Measurements from ENCODE around the gene ZNF45. TPM values are rescaled to one million over a fixed set of nuclear protein-coding genes. Genes with fewer than 3 reads are reported as not detected.
"Not testable (repeated sequence)": the region's sequence is repeated elsewhere in the genome, so short reads cannot be mapped to it uniquely, and the experiment has no call there.

ZNF45 gene
- total RNA-seq, 2 donors from 2014 or later, result 8.0 to 19.8 TPM

GRCh38 chr19:43895727-43896308, 39.3 kb downstream of the ZNF45 start:
- no peak overlapping the region for H3K4me3 ChIP-seq
- no peak for ATAC-seq
- intact Hi-C loops (cut with DNase I), result no loop called here
- TF ChIP-seq CTCF (IDR thresholded peaks at IDR 0.05) (no peak), POLR2A (IDR thresholded peaks at IDR 0.05) (no peak)
- H3K9me3 ChIP-seq, result peaks cover 0 to 35% (median 0%) of the 10 kb centered on the region in 3 donors
- no peak overlapping the region for H3K27ac ChIP-seq
- H3K27me3 ChIP-seq, result no peaks in the 10 kb centered on the region
- 88 to 91% methylated on average over 2 of the region's 2 CpGs for WGBS, 2 donors
- peaks cover 0 to 7% of the 10 kb centered on the region in 2 donors for H3K36me3 ChIP-seq (replicated peaks in 1 of 2; ENCODE audit: insufficient read depth in 1 of 2, low read depth in 2 of 2)
- DNase-seq, result no peak
- H3K4me1 ChIP-seq, result peaks cover 2% of the 10 kb centered on the region

GRCh38 chr19:43883864-43884263, 51.2 kb downstream of the ZNF45 start, which contains the start of gene ZNF404:
TSS of gene ZNF404 (minus strand) at chr19:43883964.
- ATAC-seq, result no peak
- TF ChIP-seq CTCF (IDR thresholded peaks at IDR 0.05), result no peak
- no peak for TF ChIP-seq POLR2A (IDR thresholded peaks at IDR 0.05)
- intact Hi-C loops (cut with DNase I), result no loop called here
- Histone ChIP-seq H3K27ac (no peak within 1 kb of the TSS), H3K9me3 (peaks cover 0 to 46% (median 0%) of the 10 kb centered on the region in 3 donors), H3K36me3 (replicated peaks in 1 of 2; ENCODE audit: insufficient read depth in 1 of 2, low read depth in 2 of 2) (no peaks in the 10 kb centered on the region), H3K4me1 (no peaks in the 10 kb centered on the region), H3K4me3 (no peak within 1 kb of the TSS), H3K27me3 (no peaks in the 10 kb centered on the region)
- 75 to 91% methylated on average over 2 of the region's 2 CpGs for WGBS, 2 donors
- no peak for DNase-seq

GRCh38 chr19:43880483-43880882, 54.6 kb downstream of the ZNF45 start:
- no peaks in the 10 kb centered on the region for H3K27me3 ChIP-seq
- DNase-seq (no peak), ATAC-seq (no peak)
- no peaks in the 10 kb centered on the region for H3K4me1 ChIP-seq
- no peak overlapping the region for H3K27ac ChIP-seq
- H3K9me3 ChIP-seq, result peaks cover 0 to 43% (median 0%) of the 10 kb centered on the region in 3 donors
- no peak overlapping the region for H3K4me3 ChIP-seq
- no peak for TF ChIP-seq POLR2A (IDR thresholded peaks at IDR 0.05)
- TF ChIP-seq CTCF (IDR thresholded peaks at IDR 0.05), result no peak
- H3K36me3 ChIP-seq (replicated peaks in 1 of 2; ENCODE audit: insufficient read depth in 1 of 2, low read depth in 2 of 2), result no peaks in the 10 kb centered on the region
- intact Hi-C loops (cut with DNase I), result no loop called here
- WGBS, 2 donors, result 84 to 88% methylated on average over 5 of the region's 5 CpGs

- no peak for TF ChIP-seq CTCF (IDR thresholded peaks at IDR 0.05)
- no peak for TF ChIP-seq POLR2A (IDR thresholded peaks at IDR 0.05)
- ATAC-seq, result no peak
- intact Hi-C loops (cut with DNase I), result no loop called here
- H3K9me3 ChIP-seq, result peaks cover 0 to 26% (median 6%) of the 10 kb centered on the region in 3 donors
- DNase-seq, result no peak
- no peak overlapping the region for H3K27ac ChIP-seq
- no peaks in the 10 kb centered on the region for H3K4me1 ChIP-seq
- H3K4me3 ChIP-seq, result no peak overlapping the region
- no peaks in the 10 kb centered on the region for H3K27me3 ChIP-seq
- WGBS, 2 donors, result 86 to 91% methylated on average over 5 of the region's 5 CpGs
- no peaks in the 10 kb centered on the region for H3K36me3 ChIP-seq (replicated peaks in 1 of 2; ENCODE audit: insufficient read depth in 1 of 2, low read depth in 2 of 2)
These were observed 62.3 kb downstream of the ZNF45 start for GRCh38 chr19:43872547-43873336.

- ATAC-seq; H3K27me3 ChIP-seq; H3K4me1 ChIP-seq; H3K4me3 ChIP-seq; DNase-seq; intact Hi-C loops (cut with DNase I); H3K36me3 ChIP-seq (replicated peaks in 1 of 2; ENCODE audit: insufficient read depth in 1 of 2, low read depth in 2 of 2); H3K27ac ChIP-seq: not testable (repeated sequence)
- H3K9me3 ChIP-seq, result peaks cover 0 to 17% (median 3%) of the 10 kb centered on the region in 3 donors
- WGBS, 2 donors, result 88 to 97% methylated on average over 28 of the region's 28 CpGs
These were observed 68.2 kb downstream of the ZNF45 start for GRCh38 chr19:43866923-43867322.

Small RNAs within 50 kb of the gene (small RNA-seq; reads per million reads assigned to genes)
- not detected for gene AC006213.5

Other genes starting within 250 kb of the ZNF45 start
- gene IRGC, start 219.2 kb downstream of the ZNF45 start, total RNA-seq, result not detected
- gene SMG9, start 180.3 kb downstream of the ZNF45 start, total RNA-seq, result 10 to 100 TPM in 1 of 2 donors, 1 to 10 TPM in 1; 8.3 to 52.1 TPM
- gene KCNN4, start 154.3 kb downstream of the ZNF45 start, total RNA-seq, result 1 to 10 TPM in 1 of 2 donors, not detected in 1; 2.9 TPM
- not detected for gene LYPD5, start 132.8 kb downstream of the ZNF45 start, total RNA-seq
- 1 to 10 TPM; 3.6 to 6.6 TPM for gene ZNF283, start 108.0 kb downstream of the ZNF45 start, total RNA-seq
- gene ZNF404, start 51.3 kb downstream of the ZNF45 start, total RNA-seq, result under 1 TPM in 1 of 2 donors, not detected in 1; 0.78 TPM
- gene ZNF221, start 15.9 kb upstream of the ZNF45 start, total RNA-seq, result 1 to 10 TPM; 1.3 to 4.7 TPM
- 1 to 10 TPM in 1 of 2 donors, under 1 TPM in 1; 0.99 to 3.4 TPM for gene ZNF155, start 48.9 kb upstream of the ZNF45 start, total RNA-seq
- gene ZNF230, start 67.7 kb upstream of the ZNF45 start, total RNA-seq, result 1 to 10 TPM in 1 of 2 donors, not detected in 1; 2.9 TPM
- gene ZNF222, start 90.1 kb upstream of the ZNF45 start, total RNA-seq, result 1 to 10 TPM in 1 of 2 donors, not detected in 1; 2.1 TPM
- gene ZNF223, start 116.8 kb upstream of the ZNF45 start, total RNA-seq, result 1 to 10 TPM; 2.6 to 4.6 TPM
- gene ZNF284, start 136.9 kb upstream of the ZNF45 start, total RNA-seq, result 1 to 10 TPM; 1.3 to 2.1 TPM
- 10 to 100 TPM; 19.1 to 20.5 TPM for gene ZNF224, start 159.1 kb upstream of the ZNF45 start, total RNA-seq
- gene ZNF225, start 178.1 kb upstream of the ZNF45 start, total RNA-seq, result 1 to 10 TPM; 2.0 to 2.9 TPM
- 1 to 10 TPM; 2.3 to 4.9 TPM for gene ZNF234, start 206.3 kb upstream of the ZNF45 start, total RNA-seq
- 10 to 100 TPM in 1 of 2 donors, 1 to 10 TPM in 1; 4.6 to 13.5 TPM for gene ZNF226, start 229.8 kb upstream of the ZNF45 start, total RNA-seq